Osteoblast (primary cell): Measurements from ENCODE around the gene PIGN. TPM values are rescaled to one million over a fixed set of nuclear protein-coding genes. Genes with fewer than 3 reads are reported as not detected.

ENCODE experiments used
- DNase-seq: peaks from one replicate; pipeline ENCODE4 v3.0.0; 2011; ENCODE audit warnings: low spot score, mixed read lengths; ENCODE audit not compliant: insufficient read length; ENCODE audit errors: missing footprints
- H2AFZ ChIP-seq: 2 replicates; pipeline ENCODE4 v1.6.0; 2011; ENCODE audit warnings: mild to moderate bottlenecking, low read length
- H3K27ac ChIP-seq: 2 replicates; pipeline ENCODE4 v1.5.1; 2011; ENCODE audit warnings: mild to moderate bottlenecking, low read depth, low read length, moderate library complexity
- H3K27me3 ChIP-seq: 2 replicates; pipeline ENCODE4 v1.6.0; 2012; ENCODE audit warnings: mild to moderate bottlenecking, control low read depth, inconsistent platforms, low read length, moderate library complexity; ENCODE audit not compliant: insufficient read depth
- H3K36me3 ChIP-seq: 2 replicates; pipeline ENCODE4 v1.5.1; 2011; ENCODE audit warnings: mild to moderate bottlenecking, low read length, control low read depth, moderate library complexity; ENCODE audit not compliant: insufficient read depth
- H3K4me1 ChIP-seq: 2 replicates; pipeline ENCODE4 v1.5.1; 2011; ENCODE audit warnings: mild to moderate bottlenecking, low read length, control low read depth, moderate library complexity; ENCODE audit not compliant: insufficient read depth
- H3K4me2 ChIP-seq: 2 replicates; pipeline ENCODE4 v1.6.0; 2011; ENCODE audit warnings: mild to moderate bottlenecking, low read length; ENCODE audit not compliant: insufficient read depth
- H3K4me3 ChIP-seq: fragments of 200-600 bp; sonication (generic); 3 replicates; pipeline ENCODE4 v1.5.1; 2012; ENCODE audit warnings: mild to moderate bottlenecking, low read length, inconsistent platforms; ENCODE audit not compliant: insufficient read depth
- H3K79me2 ChIP-seq: 2 replicates; pipeline ENCODE4 v1.6.0; 2012; ENCODE audit warnings: mild to moderate bottlenecking, low read length, control low read depth, inconsistent platforms; ENCODE audit not compliant: insufficient read depth
- H3K9me3 ChIP-seq: 2 replicates; pipeline ENCODE4 v1.5.1; 2011; ENCODE audit warnings: low read depth, low read length, control low read depth
- H4K20me1 ChIP-seq: 2 replicates; pipeline ENCODE4 v1.6.0; 2012; ENCODE audit warnings: mild to moderate bottlenecking, low read length, control low read depth; ENCODE audit not compliant: insufficient read depth
- total RNA-seq: library from RNA; depleted of rRNA; stranded (reverse); fragments of >200 nt; gene quantifications from 2 replicates; pipeline ENCODE4 v1.2.3, GENCODE V29; 2012
- TF ChIP-seq, protein P1 (sequence below): IDR thresholded peaks from 2 replicates; pipeline ENCODE4 v1.5.1; 2011; ENCODE audit warnings: mild to moderate bottlenecking, low read depth, low read length, moderate library complexity; ENCODE audit errors: extremely low read depth

The PIGN gene
- total RNA-seq, 1 donor: 44.2 TPM

DNA sequence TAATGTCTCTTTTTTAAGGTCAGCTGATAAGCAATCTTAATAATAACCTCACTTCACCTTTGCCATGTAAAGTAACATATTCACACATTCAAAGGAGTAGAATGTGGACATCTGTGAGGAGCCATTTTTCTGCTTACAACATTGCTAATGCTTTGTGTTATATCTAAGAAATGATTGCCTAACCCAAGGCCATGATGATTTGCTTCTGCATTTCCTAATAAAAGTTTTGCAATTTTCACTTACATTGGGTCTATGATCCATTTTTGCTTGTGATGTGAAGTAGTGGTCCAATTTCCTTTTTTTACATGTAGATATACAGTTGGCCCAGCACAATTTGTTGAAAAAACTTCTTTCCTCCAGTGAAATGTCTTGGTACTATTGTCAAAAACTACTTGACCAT lies 22.2 kb upstream of the PIGN start:
- Histone ChIP-seq H3K79me2 (peaks cover 79% of the 10 kb centered on the region), H4K20me1 (peaks cover 16% of the 10 kb centered on the region), H3K36me3 (peaks cover 10% of the 10 kb centered on the region), H3K4me2 (no peak overlapping the region), H2AFZ (no peak overlapping the region), H3K27me3 (no peaks in the 10 kb centered on the region), H3K4me3 (no peak overlapping the region), H3K9me3 (no peaks in the 10 kb centered on the region), H3K27ac (no peak overlapping the region), H3K4me1 (no peaks in the 10 kb centered on the region)
- DNase-seq: no peak
- TF ChIP-seq, protein P1, sequence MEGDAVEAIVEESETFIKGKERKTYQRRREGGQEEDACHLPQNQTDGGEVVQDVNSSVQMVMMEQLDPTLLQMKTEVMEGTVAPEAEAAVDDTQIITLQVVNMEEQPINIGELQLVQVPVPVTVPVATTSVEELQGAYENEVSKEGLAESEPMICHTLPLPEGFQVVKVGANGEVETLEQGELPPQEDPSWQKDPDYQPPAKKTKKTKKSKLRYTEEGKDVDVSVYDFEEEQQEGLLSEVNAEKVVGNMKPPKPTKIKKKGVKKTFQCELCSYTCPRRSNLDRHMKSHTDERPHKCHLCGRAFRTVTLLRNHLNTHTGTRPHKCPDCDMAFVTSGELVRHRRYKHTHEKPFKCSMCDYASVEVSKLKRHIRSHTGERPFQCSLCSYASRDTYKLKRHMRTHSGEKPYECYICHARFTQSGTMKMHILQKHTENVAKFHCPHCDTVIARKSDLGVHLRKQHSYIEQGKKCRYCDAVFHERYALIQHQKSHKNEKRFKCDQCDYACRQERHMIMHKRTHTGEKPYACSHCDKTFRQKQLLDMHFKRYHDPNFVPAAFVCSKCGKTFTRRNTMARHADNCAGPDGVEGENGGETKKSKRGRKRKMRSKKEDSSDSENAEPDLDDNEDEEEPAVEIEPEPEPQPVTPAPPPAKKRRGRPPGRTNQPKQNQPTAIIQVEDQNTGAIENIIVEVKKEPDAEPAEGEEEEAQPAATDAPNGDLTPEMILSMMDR: no peak

DNA sequence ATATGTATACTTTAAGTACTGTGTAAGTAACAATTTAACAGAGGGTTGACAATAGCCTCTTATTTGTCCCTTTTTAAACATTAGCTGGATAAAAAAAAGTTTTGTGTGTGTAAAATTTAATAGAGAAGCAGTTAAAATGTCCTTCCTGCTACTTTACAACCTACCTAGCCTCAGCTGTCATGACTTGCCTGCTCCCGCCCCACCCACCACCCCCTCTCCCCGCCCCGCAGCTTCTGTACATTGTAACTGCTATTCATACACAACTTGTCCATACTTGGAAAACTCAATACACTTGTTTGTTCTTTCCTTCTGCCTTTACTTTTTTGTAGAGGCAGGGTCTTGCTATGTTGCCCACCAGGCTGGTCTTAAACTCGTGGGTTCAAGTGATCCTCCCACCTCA lies 19.7 kb upstream of the PIGN start:
- Histone ChIP-seq H3K79me2 (peaks cover 85% of the 10 kb centered on the region), H3K4me2 (no peak overlapping the region), H4K20me1 (peaks cover 17% of the 10 kb centered on the region), H3K9me3 (no peaks in the 10 kb centered on the region), H3K36me3 (no peaks in the 10 kb centered on the region), H3K27me3 (no peaks in the 10 kb centered on the region), H3K4me1 (no peaks in the 10 kb centered on the region), H3K4me3 (no peak overlapping the region), H3K27ac (no peak overlapping the region), H2AFZ (no peak overlapping the region)
- no peak for DNase-seq
- TF ChIP-seq, protein P1: no peak

DNA sequence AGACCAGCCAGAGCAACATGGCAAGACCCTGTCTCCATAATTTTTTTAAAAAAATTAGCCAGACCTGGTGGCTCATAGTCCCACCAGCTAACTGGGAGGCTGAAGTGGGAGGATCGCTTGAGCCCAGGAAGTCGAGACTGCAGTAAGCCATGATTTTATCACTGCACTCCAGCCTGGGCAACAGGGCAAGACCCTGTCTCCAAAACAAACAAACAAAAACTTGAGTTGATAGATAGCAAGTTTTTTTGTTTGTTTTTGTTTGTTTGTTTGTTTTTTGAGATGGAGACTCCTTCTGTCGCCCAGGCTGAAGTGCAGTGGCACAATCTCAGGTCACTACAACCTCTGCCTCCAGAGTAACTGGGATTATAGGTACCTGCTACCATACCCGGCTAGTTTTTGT lies 19.0 kb upstream of the PIGN start:
- H3K9me3 ChIP-seq: no peaks in the 10 kb centered on the region
- H3K36me3 ChIP-seq: no peaks in the 10 kb centered on the region
- peaks cover 17% of the 10 kb centered on the region for H4K20me1 ChIP-seq
- no peak overlapping the region for H3K4me3 ChIP-seq
- no peak for DNase-seq
- TF ChIP-seq, protein P1: no peak
- H3K4me2 ChIP-seq: no peak overlapping the region
- no peaks in the 10 kb centered on the region for H3K27me3 ChIP-seq
- H2AFZ ChIP-seq: no peak overlapping the region
- H3K79me2 ChIP-seq: peaks cover 83% of the 10 kb centered on the region
- no peak overlapping the region for H3K27ac ChIP-seq
- H3K4me1 ChIP-seq: no peaks in the 10 kb centered on the region

GRCh38 chr18:62201870-62202269 lies 15.0 kb upstream of the PIGN start:
- H3K27ac ChIP-seq: no peak overlapping the region
- DNase-seq: no peak
- no peaks in the 10 kb centered on the region for H3K36me3 ChIP-seq
- peaks cover 78% of the 10 kb centered on the region for H3K79me2 ChIP-seq
- TF ChIP-seq, protein P1: no peak
- no peak overlapping the region for H2AFZ ChIP-seq
- H3K9me3 ChIP-seq: no peaks in the 10 kb centered on the region
- no peak overlapping the region for H3K4me2 ChIP-seq
- H3K4me3 ChIP-seq: no peak overlapping the region
- H4K20me1 ChIP-seq: peaks cover 27% of the 10 kb centered on the region
- H3K27me3 ChIP-seq: no peaks in the 10 kb centered on the region
- no peaks in the 10 kb centered on the region for H3K4me1 ChIP-seq
